ENCODE data around the gene SMO. TPM values are rescaled to one million over a fixed set of nuclear protein-coding genes. Genes with fewer than 3 reads are reported as not detected.
"Not testable (repeated sequence)": the region's sequence is repeated elsewhere in the genome, so short reads cannot be mapped to it uniquely, and the experiment has no call there.

Gene SMO
- total RNA-seq, 3 donors from 2014 or later: 0.11 to 0.25 (median 0.18) TPM

DNA sequence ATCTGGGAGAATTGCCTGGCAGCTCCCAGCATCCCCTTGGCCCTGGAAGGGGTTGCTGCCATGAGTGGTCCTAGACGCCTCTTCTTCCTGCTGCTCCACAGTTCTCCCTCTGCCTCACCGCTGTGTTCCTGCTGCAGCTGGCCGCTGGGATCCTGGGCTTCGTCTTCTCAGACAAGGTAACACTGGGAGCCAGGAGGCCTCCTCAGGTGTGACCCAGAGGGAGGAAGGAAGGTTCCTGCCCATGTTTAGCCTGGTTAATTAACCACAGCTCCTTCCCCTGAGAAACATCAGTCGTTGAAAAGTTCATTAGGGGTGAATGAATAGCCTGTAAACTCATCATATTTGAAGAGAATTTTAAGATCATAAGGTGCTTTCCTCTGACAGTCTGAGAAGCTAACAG, 25.7 kb upstream of the SMO start:
- no peak overlapping the region for H3K4me3 Mint-ChIP-seq
- DNase-seq (no peak), ATAC-seq (no peak)
- H3K4me1 Mint-ChIP-seq (ENCODE audit: low read depth): peaks cover 3% of the 10 kb centered on the region
- H3K36me3 Mint-ChIP-seq (ENCODE audit: insufficient read depth): peaks cover 4% of the 10 kb centered on the region
- H3K27me3 Mint-ChIP-seq (ENCODE audit: low read depth): peaks cover 3% of the 10 kb centered on the region
- H3K9me3 Mint-ChIP-seq: no peaks in the 10 kb centered on the region

DNA sequence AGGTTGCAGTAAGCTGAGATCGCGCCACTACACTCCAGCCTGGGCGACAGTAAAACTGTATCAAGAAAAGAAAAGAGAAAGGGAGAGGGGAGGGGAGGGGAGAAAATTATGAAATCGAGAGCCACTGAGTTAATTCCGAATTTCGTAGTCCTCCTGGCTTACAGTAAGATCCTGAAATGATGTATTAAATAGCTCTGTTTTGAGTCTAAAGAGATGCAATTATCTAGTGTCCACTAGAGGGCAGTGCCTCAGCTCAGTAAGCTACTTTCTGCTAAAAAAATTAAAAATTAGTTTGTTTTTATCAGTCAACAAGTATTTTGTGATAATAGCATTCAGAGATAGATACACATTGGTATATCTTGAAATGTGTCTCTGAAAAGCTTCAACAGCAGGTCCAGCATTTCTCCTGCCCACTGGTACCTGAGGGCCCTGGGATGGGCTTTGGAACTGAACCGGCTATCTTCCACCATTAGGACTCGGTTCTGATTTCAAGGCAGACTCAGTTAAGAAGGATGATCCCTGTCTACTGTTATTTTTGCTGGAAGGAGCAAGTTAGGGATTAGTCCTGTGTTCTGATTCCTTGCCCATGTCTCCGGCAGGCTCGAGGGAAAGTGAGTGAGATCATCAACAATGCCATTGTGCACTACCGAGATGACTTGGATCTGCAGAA, 24.4 kb upstream of the SMO start:
- ATAC-seq: peak in 1 of 2 donors; percentile 32
- H3K36me3 Mint-ChIP-seq (ENCODE audit: insufficient read depth): peaks cover 4% of the 10 kb centered on the region
- no peak for DNase-seq

DNA sequence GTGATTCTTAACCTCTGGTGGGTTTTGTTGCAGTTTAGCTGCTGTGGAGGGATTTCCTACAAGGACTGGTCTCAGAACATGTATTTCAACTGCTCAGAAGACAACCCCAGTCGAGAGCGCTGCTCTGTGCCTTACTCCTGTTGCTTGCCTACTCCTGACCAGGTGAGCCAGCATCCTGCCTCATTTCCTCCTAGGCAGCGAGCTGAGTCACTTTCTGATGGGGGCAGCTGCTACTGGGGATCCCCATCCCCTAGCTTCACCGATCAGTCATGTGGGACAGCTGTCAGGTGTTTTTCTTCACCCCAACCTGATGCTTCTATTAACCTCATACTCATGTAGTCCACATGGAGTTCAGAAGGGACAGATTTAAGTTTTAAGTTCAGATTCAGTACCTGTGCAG, 21.7 kb upstream of the SMO start:
- DNase-seq (no peak), ATAC-seq (no peak)
- Mint-ChIP-seq H3K9me3 (no peaks in the 10 kb centered on the region), H3K36me3 (ENCODE audit: insufficient read depth) (peaks cover 4% of the 10 kb centered on the region), H3K4me3 (no peak overlapping the region), H3K27me3 (ENCODE audit: low read depth) (peaks cover 6% of the 10 kb centered on the region), H3K4me1 (ENCODE audit: low read depth) (peaks cover 15% of the 10 kb centered on the region)

More for the DNA sequence above, 24.4 kb upstream of the SMO start:
- Mint-ChIP-seq H3K27me3 (ENCODE audit: low read depth) (peaks cover 6% of the 10 kb centered on the region), H3K4me3 (no peak overlapping the region), H3K9me3 (no peaks in the 10 kb centered on the region), H3K4me1 (ENCODE audit: low read depth) (peaks cover 8% of the 10 kb centered on the region)

DNA sequence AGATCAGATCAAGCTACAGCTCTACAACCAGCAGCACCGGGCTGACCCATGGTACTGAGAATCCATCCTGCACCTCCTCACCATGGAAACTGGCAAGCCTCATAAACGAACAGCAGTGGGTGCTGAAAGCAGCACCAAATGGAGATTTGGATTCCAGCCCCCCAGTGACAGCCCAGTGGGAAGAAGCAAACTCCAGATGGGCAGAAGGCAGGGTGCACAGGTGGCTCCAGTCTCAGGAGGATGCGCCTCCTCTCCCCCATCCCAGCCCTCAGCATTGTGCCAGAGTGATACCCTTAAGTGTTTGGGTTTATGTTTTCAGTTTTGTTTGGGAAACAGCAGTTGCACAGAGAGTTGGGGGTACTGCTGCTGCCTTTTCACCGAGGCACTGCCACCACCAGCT, 20.6 kb upstream of the SMO start:
- Mint-ChIP-seq H3K4me1 (ENCODE audit: low read depth) (peaks cover 15% of the 10 kb centered on the region), H3K9me3 (no peaks in the 10 kb centered on the region), H3K4me3 (peak overlapping the region; percentile 33), H3K36me3 (ENCODE audit: insufficient read depth) (peaks cover 4% of the 10 kb centered on the region), H3K27me3 (ENCODE audit: low read depth) (peaks cover 6% of the 10 kb centered on the region)
- DNase-seq (no peak), ATAC-seq (no peak)

DNA sequence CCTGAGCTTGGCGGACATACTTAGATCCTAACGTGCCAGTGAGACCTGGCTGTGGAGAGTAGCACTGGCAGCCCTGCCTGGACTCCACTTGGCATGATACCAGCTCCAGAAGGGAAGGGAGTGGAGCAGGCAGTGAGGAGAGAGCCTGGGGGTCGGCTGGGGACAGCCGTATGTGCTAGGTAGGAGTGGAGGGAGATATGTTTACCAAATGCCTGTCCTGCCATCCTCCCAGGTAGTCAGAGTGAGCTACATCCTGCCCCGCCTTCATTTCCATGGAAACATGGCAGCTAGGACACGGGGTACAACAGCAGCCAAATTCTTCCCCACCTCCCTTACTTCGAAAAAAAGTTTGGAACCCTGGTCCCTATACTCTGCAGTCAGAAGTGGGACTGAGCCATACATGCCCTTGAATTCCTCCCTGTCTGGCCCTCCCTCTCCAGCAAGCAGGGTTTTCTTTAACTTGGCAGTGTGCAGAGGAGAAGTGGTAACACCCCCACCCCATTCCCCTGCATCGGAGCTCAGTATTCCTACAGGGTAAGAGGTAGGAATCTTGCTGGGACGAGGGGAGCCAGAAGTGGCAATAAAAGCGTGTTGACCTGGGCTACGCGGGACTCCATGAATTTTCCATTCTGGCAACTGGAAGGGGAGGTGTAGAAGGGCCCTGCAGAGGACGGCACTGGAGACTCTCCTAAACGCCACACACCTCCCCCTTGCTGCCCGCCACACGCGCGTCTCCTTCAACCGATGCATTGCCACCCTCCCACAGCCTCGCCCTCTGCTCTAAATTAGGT, 20.0 kb upstream of the SMO start:
- Mint-ChIP-seq H3K36me3 (ENCODE audit: insufficient read depth) (peaks cover 4% of the 10 kb centered on the region), H3K4me3 (peak overlapping the region; percentile 55), H3K9me3 (no peaks in the 10 kb centered on the region), H3K27me3 (ENCODE audit: low read depth) (peaks cover 6% of the 10 kb centered on the region), H3K4me1 (ENCODE audit: low read depth) (peaks cover 14% of the 10 kb centered on the region)
- no peak for ATAC-seq
- DNase-seq: no peak

DNA sequence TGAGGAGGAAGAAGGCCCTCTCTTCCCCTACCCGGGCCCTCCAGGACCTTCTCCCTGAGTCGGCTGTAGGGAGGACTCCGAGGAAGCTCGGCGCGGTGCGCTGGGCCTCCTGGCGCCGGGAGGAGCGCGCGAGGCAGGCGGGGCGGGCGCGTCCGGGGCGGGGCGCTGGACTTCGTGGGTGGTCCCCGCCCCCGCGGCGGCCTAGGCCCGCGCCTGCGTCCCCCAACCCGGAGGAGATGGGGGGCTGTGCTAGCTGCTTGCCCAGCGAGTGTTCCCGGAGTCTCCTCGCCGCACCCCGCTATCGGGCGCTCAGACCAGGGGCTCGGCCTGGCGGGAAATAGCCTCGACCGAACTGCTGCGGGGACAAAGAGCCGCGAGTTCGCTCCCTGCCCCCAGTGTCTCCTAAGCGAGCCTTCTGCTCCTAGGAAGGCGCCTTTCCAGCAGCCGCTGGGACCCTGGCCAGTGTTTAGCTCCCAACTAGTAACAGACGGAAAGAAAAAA, 19.2 kb upstream of the SMO start:
- H3K4me1 Mint-ChIP-seq (ENCODE audit: low read depth): peaks cover 13% of the 10 kb centered on the region
- H3K36me3 Mint-ChIP-seq (ENCODE audit: insufficient read depth): peaks cover 4% of the 10 kb centered on the region
- no peaks in the 10 kb centered on the region for H3K9me3 Mint-ChIP-seq
- peak overlapping the region; percentile 66 for H3K4me3 Mint-ChIP-seq
- peak; percentile 88 to 90 for ATAC-seq
- no peak for DNase-seq
- peaks cover 6% of the 10 kb centered on the region for H3K27me3 Mint-ChIP-seq (ENCODE audit: low read depth)

DNA sequence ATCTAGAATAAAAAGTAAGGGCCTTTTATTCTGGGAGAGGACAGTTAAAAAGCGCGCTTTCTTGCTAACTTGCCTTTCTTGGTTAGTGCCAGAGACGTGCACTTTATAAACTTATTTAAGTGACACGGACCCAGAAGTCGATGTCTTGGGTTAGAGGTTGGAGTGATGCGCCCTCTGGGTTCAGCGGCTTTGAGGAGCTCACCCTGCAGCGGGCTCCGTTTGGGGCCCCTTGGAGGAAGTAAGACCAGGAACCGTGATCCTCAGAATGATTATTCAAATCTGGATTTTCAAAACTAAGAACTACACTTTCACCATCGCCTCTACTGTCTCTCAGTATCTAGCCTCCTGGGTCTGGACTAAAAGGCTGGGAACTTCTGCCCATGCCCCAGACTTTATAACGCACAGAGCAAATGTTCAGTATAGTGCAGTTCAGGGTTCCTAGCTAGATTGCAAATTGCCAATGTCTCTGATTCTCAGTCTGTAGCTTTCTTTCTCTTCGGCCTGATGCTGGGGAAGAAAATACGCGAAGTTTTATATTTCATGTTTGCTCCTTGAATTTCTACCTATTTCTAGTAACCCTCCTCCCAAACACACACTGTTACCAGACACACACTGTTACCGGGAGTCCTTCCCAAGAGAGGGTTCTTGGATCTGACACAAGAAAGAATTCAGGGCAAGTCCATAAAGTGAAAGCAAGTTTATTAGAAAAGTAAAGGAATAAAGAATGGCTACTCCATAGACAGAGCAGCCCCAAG, 18.6 kb upstream of the SMO start:
- ATAC-seq (peak; percentile 58 to 73), DNase-seq (no peak)
- Mint-ChIP-seq H3K9me3 (no peaks in the 10 kb centered on the region), H3K27me3 (ENCODE audit: low read depth) (peaks cover 6% of the 10 kb centered on the region), H3K4me1 (ENCODE audit: low read depth) (peaks cover 13% of the 10 kb centered on the region), H3K36me3 (ENCODE audit: insufficient read depth) (peaks cover 4% of the 10 kb centered on the region), H3K4me3 (peak overlapping the region; percentile 66)

DNA sequence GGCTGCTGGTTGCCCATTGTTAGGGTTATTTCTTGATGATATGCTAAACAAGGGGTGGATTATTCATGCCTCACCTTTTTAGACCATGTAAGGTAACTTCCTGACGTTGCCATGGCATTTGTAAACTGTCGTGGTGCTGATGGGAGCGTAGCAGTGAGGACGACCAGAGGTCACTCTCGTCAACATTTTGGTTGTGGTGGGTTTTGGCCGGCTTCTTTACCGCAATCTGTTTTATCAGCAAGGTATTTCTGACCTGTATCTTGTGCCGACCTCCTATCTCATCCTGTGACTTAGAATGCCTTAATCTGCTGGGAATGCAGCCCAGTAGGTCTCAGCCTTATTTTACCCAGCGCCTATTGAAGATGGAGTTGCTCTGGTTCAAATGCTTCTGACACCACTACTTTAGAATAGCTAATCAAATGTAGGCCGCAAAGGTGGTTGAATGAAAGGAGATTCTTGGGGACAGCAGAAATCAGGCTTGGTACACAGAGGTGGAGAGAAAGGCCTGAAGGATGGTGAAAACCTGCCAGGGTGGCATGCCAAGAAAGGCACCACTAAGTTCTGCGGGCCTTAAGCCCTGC, 17.9 kb upstream of the SMO start:
- Mint-ChIP-seq H3K4me3 (no peak overlapping the region), H3K27me3 (ENCODE audit: low read depth) (peaks cover 3% of the 10 kb centered on the region), H3K4me1 (ENCODE audit: low read depth) (peaks cover 13% of the 10 kb centered on the region), H3K9me3 (no peaks in the 10 kb centered on the region), H3K36me3 (ENCODE audit: insufficient read depth) (no peaks in the 10 kb centered on the region)
- ATAC-seq: no peak
- no peak for DNase-seq

DNA sequence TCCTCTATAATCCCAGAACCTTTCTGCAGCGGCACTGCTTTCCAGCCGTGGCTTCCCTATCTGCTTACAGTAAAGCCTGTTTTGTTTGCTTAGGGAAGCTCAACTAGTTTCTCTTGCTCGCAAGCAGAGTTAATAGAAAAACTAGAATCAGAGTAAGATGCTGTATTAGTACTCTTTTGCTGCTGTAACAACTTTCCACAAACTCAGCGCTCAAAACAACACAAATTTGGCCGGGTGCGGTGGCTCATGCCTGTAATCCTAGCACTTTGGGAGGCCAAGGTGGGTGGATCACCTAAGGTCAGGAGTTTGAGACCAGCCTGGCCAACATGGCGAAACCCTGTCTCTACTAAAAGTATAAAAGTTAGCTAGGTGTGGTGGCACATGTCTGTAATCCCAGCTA, 14.6 kb upstream of the SMO start:
- not testable (repeated sequence) for H3K36me3 Mint-ChIP-seq (ENCODE audit: insufficient read depth); H3K27me3 Mint-ChIP-seq (ENCODE audit: low read depth); H3K4me3 Mint-ChIP-seq; H3K9me3 Mint-ChIP-seq; ATAC-seq; DNase-seq; H3K4me1 Mint-ChIP-seq (ENCODE audit: low read depth)

DNA sequence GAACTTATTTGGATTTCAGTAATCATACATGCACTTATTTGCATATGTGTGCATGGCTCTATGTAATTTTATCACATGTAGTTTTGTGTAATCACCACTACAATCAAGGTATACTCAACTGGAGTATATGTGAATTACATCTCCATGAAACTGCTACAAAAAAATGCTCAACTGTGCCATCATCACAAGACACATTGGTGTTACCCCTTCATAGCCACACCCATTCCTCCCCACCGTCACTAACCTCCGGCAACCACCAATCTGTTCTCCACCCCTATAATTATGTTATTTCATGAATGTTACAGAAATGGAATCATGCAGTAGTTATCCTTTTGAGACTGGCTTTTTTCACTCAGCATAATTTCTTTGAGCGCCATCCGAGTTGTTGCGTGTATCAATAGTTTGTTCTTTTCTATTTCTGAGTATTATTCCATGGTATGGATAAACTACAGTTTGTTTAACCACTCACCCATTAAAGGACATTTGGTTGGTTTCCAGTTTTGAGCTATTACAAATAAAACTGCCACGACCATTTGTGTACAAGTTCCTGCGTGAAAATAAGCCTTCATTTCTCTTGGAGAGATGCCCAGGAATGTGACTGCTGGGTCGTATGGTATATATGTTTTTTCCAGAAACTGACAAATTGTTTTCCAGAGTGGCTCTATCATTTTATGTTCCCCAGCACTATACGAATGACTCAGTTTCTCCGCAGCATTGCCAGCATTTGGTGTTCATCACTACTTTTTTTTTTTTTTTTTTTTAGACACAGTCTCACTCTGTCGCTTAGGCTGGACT, 11.3 kb upstream of the SMO start:
- no peak for DNase-seq
- ATAC-seq: no peak
- no peaks in the 10 kb centered on the region for H3K9me3 Mint-ChIP-seq
- no peaks in the 10 kb centered on the region for H3K4me1 Mint-ChIP-seq (ENCODE audit: low read depth)
- peaks cover 7% of the 10 kb centered on the region for H3K27me3 Mint-ChIP-seq (ENCODE audit: low read depth)
- peaks cover 2% of the 10 kb centered on the region for H3K36me3 Mint-ChIP-seq (ENCODE audit: insufficient read depth)
- no peak overlapping the region for H3K4me3 Mint-ChIP-seq

DNA sequence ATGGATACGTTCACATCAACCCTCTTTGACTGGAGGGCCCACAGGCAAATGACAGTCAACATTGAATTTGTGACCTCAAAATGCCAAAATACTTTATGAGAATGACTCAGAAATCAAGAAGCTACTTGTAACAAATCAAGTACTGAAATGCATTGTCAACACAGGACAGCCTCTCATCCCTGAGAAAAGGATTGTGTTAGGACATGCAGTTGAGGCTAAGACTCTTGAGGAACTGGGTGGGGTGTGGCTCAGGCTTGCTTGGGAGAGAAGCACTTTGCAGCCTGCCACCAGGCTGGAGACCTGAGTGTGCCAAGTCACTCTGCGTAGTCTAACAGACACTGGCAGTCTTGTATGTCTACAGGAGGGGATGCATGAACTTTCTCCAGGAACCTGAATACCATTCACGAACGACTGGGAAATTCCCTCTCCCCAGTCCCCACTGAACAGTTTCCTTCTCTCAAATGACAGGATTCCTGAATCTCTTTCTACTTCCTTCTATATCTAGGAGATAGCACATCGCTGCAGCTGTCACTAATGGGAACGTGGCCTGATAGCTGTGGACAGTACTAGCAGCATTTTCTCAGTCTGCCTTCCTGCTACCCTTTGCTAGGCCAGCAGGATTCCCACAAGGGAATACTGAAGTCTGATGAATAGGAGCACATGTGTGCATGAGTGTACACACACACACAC, 3.3 kb upstream of the SMO start:
- Mint-ChIP-seq H3K9me3 (no peaks in the 10 kb centered on the region), H3K27me3 (ENCODE audit: low read depth) (peaks cover 42% of the 10 kb centered on the region), H3K4me3 (no peak overlapping the region), H3K4me1 (ENCODE audit: low read depth) (peaks cover 8% of the 10 kb centered on the region), H3K36me3 (ENCODE audit: insufficient read depth) (no peaks in the 10 kb centered on the region)
- ATAC-seq (no peak), DNase-seq (no peak)

DNA sequence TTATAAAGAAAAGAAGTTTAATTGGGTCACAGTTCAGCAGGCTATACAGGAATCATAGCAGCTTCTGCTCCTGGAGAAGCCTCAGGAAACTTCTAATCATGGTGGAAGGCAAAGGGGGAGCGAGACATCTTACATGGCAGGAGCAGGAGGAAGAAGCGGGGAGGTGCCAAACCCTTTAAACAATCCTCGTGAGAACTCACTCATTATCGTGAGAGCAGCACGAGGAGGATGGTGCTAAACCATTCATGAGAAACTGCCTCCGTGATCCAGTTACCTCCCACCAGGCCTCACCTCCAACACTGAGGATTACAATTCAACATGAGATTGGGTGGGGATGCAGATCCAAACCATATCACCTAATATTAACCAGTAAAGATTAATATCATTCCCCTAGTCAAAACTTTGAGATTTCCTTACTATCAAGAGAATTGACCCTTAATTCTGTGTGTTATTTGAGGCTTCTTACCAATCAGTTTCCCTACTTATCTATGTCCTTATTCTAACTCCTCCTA, 1.6 kb upstream of the SMO start:
- Mint-ChIP-seq H3K4me3 (no peak overlapping the region), H3K4me1 (ENCODE audit: low read depth) (peaks cover 8% of the 10 kb centered on the region), H3K9me3 (no peaks in the 10 kb centered on the region), H3K36me3 (ENCODE audit: insufficient read depth) (no peaks in the 10 kb centered on the region), H3K27me3 (ENCODE audit: low read depth) (peaks cover 55% of the 10 kb centered on the region)
- ATAC-seq: no peak
- no peak for DNase-seq
